Astrocyte (in vitro differentiated cells and primary cell): Measurements from ENCODE around the gene LMCD1. TPM values are rescaled to one million over a fixed set of nuclear protein-coding genes. Genes with fewer than 3 reads are reported as not detected.

Source experiments
- DNase-seq: peaks from one replicate; pipeline ENCODE4 v3.0.0-alpha.2; 2010; ENCODE audit warnings: low read depth
- FAIRE-seq: peaks from 2 replicates; lab custom pipeline; 2011; peaks lifted over from hg19 to GRCh38; lab: Jason Lieb, UNC
- H2AFZ ChIP-seq: 2 replicates; pipeline ENCODE4 v1.6.0; 2012; ENCODE audit warnings: low read depth, low read length, inconsistent platforms
- H3K27ac ChIP-seq: 2 replicates; pipeline ENCODE4 v1.5.1; 2011; ENCODE audit warnings: low read depth, low read length, inconsistent platforms
- H3K27me3 ChIP-seq: 2 replicates; pipeline ENCODE4 v1.6.0; 2011; ENCODE audit warnings: low read length, inconsistent platforms; ENCODE audit not compliant: insufficient read depth
- H3K36me3 ChIP-seq: 2 replicates; pipeline ENCODE4 v1.5.1; 2011; ENCODE audit warnings: low read length, inconsistent platforms; ENCODE audit not compliant: insufficient read depth
- H3K4me1 ChIP-seq: 2 replicates; pipeline ENCODE4 v1.5.1; 2011; ENCODE audit warnings: low read length, inconsistent platforms; ENCODE audit not compliant: insufficient read depth
- H3K4me2 ChIP-seq: 2 replicates; pipeline ENCODE4 v1.6.0; 2012; ENCODE audit warnings: low read length, inconsistent platforms
- H3K4me3 ChIP-seq: 2 replicates; pipeline ENCODE4 v1.5.1; 2011; ENCODE audit warnings: low read depth, mild to moderate bottlenecking, low read length, inconsistent platforms; ENCODE audit not compliant: insufficient read depth
- H3K79me2 ChIP-seq: 2 replicates; pipeline ENCODE4 v1.6.0; 2012; ENCODE audit warnings: mild to moderate bottlenecking, low read length, inconsistent platforms; ENCODE audit not compliant: insufficient read depth
- H3K9ac ChIP-seq: 2 replicates; pipeline ENCODE4 v1.6.0; 2012; ENCODE audit warnings: mild to moderate bottlenecking, low read length, inconsistent platforms
- H3K9me3 ChIP-seq: 2 replicates; pipeline ENCODE4 v1.5.1; 2012; ENCODE audit warnings: low read depth, mild to moderate bottlenecking, low read length, inconsistent platforms; ENCODE audit not compliant: insufficient read depth
- H4K20me1 ChIP-seq: 2 replicates; pipeline ENCODE4 v1.6.0; 2012; ENCODE audit warnings: low read length, inconsistent platforms; ENCODE audit not compliant: insufficient read depth
- H3K27ac Mint-ChIP-seq: one replicate; pipeline ENCODE4 v1.8.0; 2021; ENCODE audit warnings: mild to moderate bottlenecking, mixed read lengths; ENCODE audit not compliant: unreplicated experiment
- H3K27me3 Mint-ChIP-seq: one replicate; pipeline ENCODE4 v1.8.0; 2021; ENCODE audit warnings: low read depth, mixed read lengths; ENCODE audit not compliant: unreplicated experiment
- H3K36me3 Mint-ChIP-seq: one replicate; pipeline ENCODE4 v1.8.0; 2021; ENCODE audit warnings: low read depth, mixed read lengths; ENCODE audit not compliant: unreplicated experiment
- H3K4me1 Mint-ChIP-seq: one replicate; pipeline ENCODE4 v1.8.0; 2021; ENCODE audit warnings: low read depth, mixed read lengths; ENCODE audit not compliant: unreplicated experiment
- H3K4me3 Mint-ChIP-seq: one replicate; pipeline ENCODE4 v1.8.0; 2021; ENCODE audit warnings: mild to moderate bottlenecking, moderate library complexity, mixed read lengths; ENCODE audit not compliant: unreplicated experiment
- H3K9me3 Mint-ChIP-seq: one replicate; pipeline ENCODE4 v1.8.0; 2021; ENCODE audit warnings: mild to moderate bottlenecking, mixed read lengths; ENCODE audit not compliant: unreplicated experiment
- EZH2 ChIP-seq: IDR thresholded peaks from 2 replicates; pipeline ENCODE4 v1.6.1; 2012; ENCODE audit warnings: mild to moderate bottlenecking, low read length, inconsistent platforms; ENCODE audit not compliant: insufficient read depth
- total RNA-seq: library from RNA; stranded (reverse); gene quantifications from 2 replicates; pipeline ENCODE4 v1.2.1, GENCODE V29; 2021
- TF ChIP-seq, protein P1 (sequence below): IDR thresholded peaks from 2 replicates; pipeline ENCODE4 v1.5.1; 2011; ENCODE audit warnings: low read depth, mild to moderate bottlenecking, inconsistent platforms, low read length, moderate library complexity; ENCODE audit not compliant: insufficient read depth

Gene LMCD1
- total RNA-seq, 1 donor from 2014 or later, result 374 TPM

DNA sequence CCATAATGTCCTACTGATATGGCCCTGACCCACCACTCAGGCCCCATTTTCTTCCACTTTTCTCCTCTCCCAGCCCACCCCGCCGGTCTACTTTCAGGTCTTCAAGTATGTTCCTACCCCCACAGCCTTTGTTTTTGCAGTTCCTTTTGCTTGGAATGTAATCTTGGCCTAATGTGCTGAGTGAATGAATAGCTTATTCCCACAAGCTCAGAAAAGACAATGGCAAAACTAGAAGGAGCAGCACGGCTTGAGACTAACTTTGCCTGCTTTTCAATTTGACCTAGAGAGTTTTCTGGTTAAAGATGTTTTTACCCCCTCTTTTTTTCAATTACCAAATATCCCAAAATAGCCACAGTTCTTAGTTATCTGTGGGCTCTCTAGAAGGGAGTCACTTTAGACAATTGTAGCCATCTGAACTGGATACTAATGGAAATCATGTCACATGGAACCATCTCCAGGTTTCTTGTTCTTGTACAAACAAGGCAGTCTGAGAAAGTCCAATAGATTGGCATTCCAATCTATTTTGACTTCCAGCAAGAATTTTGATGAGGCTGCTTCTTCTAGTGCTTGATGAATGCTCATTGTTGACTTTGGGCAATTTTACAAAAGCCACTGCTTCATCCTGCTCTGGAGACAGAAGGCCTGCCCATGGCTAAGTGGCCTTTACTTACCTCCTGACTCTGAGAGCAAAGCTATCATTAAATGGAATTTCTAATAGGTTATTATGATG lies 16.3 kb upstream of the LMCD1 start:
- FAIRE-seq, result no peak
- Histone ChIP-seq H3K4me3 (no peak overlapping the region), H3K36me3 (no peaks in the 10 kb centered on the region), H3K4me2 (no peak overlapping the region), H4K20me1 (no peaks in the 10 kb centered on the region), H3K9ac (no peak overlapping the region), H2AFZ (no peak overlapping the region), H3K4me1 (peaks cover 35% of the 10 kb centered on the region), H3K9me3 (peaks cover 5% of the 10 kb centered on the region), H3K27ac (peak overlapping the region; percentile 38), H3K79me2 (no peaks in the 10 kb centered on the region), H3K27me3 (no peaks in the 10 kb centered on the region)
- Mint-ChIP-seq H3K27ac (peak overlapping the region; percentile 95), H3K4me1 (peaks cover 62% of the 10 kb centered on the region), H3K4me3 (no peak overlapping the region), H3K27me3 (no peaks in the 10 kb centered on the region), H3K9me3 (peaks cover 16% of the 10 kb centered on the region), H3K36me3 (peaks cover 7% of the 10 kb centered on the region)
- TF ChIP-seq, protein P1, sequence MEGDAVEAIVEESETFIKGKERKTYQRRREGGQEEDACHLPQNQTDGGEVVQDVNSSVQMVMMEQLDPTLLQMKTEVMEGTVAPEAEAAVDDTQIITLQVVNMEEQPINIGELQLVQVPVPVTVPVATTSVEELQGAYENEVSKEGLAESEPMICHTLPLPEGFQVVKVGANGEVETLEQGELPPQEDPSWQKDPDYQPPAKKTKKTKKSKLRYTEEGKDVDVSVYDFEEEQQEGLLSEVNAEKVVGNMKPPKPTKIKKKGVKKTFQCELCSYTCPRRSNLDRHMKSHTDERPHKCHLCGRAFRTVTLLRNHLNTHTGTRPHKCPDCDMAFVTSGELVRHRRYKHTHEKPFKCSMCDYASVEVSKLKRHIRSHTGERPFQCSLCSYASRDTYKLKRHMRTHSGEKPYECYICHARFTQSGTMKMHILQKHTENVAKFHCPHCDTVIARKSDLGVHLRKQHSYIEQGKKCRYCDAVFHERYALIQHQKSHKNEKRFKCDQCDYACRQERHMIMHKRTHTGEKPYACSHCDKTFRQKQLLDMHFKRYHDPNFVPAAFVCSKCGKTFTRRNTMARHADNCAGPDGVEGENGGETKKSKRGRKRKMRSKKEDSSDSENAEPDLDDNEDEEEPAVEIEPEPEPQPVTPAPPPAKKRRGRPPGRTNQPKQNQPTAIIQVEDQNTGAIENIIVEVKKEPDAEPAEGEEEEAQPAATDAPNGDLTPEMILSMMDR, result no peak
- TF ChIP-seq EZH2, result no peak
- no peak for DNase-seq

DNA sequence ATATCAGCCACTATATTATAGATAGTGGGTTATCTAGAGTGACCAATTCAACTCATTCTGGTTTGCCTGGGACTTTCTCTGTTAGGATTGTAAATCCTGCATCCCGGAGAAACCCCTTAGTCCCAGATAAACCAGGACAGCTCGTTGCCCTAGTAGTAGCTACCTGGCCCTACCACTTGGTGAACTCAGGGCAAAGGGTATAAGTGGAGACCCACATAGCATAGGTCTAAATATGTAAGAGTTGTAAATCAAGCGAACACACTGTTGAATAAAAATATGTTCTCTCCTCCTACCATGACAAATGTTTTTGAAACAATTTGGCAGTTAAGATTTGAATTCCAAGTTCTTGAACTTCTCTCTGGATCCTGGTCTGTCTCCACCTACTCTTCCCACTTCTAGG lies 15.7 kb upstream of the LMCD1 start:
- Mint-ChIP-seq H3K4me1 (peaks cover 65% of the 10 kb centered on the region), H3K27ac (peak overlapping the region; percentile 84), H3K4me3 (no peak overlapping the region), H3K27me3 (no peaks in the 10 kb centered on the region), H3K36me3 (peaks cover 7% of the 10 kb centered on the region), H3K9me3 (peaks cover 16% of the 10 kb centered on the region)
- no peaks in the 10 kb centered on the region for H4K20me1 ChIP-seq
- H2AFZ ChIP-seq, result no peak overlapping the region
- TF ChIP-seq, protein P1, result no peak
- TF ChIP-seq EZH2, result no peak
- H3K4me1 ChIP-seq, result peaks cover 39% of the 10 kb centered on the region
- H3K79me2 ChIP-seq, result no peaks in the 10 kb centered on the region
- FAIRE-seq, result no peak
- H3K4me3 ChIP-seq, result no peak overlapping the region
- no peak overlapping the region for H3K4me2 ChIP-seq
- no peak overlapping the region for H3K9ac ChIP-seq
- H3K36me3 ChIP-seq, result no peaks in the 10 kb centered on the region
- no peak for DNase-seq
- peak overlapping the region; percentile 38 for H3K27ac ChIP-seq
- peaks cover 5% of the 10 kb centered on the region for H3K9me3 ChIP-seq
- no peaks in the 10 kb centered on the region for H3K27me3 ChIP-seq

DNA sequence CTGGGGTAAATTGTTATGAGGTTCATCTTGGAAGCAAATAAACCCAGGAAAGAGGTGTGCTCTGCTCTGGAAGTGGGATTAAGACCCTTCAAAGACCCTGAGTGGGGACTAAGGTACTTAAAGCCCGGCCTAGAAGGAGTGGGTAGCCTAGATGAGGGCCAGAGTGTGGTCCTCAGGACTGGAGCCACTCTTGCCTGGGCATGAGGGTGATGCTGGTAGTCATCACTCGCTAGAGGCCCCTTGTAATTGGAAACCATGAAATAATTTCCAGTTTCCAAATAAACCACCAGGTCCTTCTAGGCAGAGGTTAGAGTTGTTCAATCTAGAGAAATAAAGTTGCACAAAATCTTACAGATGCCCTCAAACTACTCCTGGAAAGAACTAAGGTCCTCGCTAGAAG lies 15.2 kb upstream of the LMCD1 start:
- H3K4me2 ChIP-seq, result no peak overlapping the region
- peak overlapping the region; percentile 84 for H3K27ac Mint-ChIP-seq
- no peak for TF ChIP-seq EZH2
- TF ChIP-seq, protein P1, result no peak
- H3K9me3 Mint-ChIP-seq, result peaks cover 14% of the 10 kb centered on the region
- FAIRE-seq (no peak), DNase-seq (no peak)
- no peaks in the 10 kb centered on the region for H3K36me3 ChIP-seq
- no peak overlapping the region for H3K9ac ChIP-seq
- no peaks in the 10 kb centered on the region for H3K27me3 ChIP-seq
- no peaks in the 10 kb centered on the region for H4K20me1 ChIP-seq
- no peak overlapping the region for H2AFZ ChIP-seq
- H3K9me3 ChIP-seq, result peaks cover 5% of the 10 kb centered on the region
- peaks cover 7% of the 10 kb centered on the region for H3K36me3 Mint-ChIP-seq
- H3K4me1 Mint-ChIP-seq, result peaks cover 67% of the 10 kb centered on the region
- H3K27me3 Mint-ChIP-seq, result no peaks in the 10 kb centered on the region
- no peak overlapping the region for H3K4me3 ChIP-seq
- no peak overlapping the region for H3K27ac ChIP-seq
- peaks cover 44% of the 10 kb centered on the region for H3K4me1 ChIP-seq
- no peak overlapping the region for H3K4me3 Mint-ChIP-seq
- no peaks in the 10 kb centered on the region for H3K79me2 ChIP-seq
